Muscle layer of colon (tissue), 2 donors: ENCODE results near the gene ZNF581.

Experiments
- H3K27ac ChIP-seq: one replicate; pipeline ENCODE4 v1.7.0; 2013; ENCODE audit warnings: low read depth, mild to moderate bottlenecking, low read length, moderate library complexity
- H3K27me3 ChIP-seq, 2 donors: one replicate each; pipeline ENCODE4 v1.7.0; 2013; ENCODE audit warnings: low read length in 2 of 2, mild to moderate bottlenecking in 2 of 2; ENCODE audit not compliant: insufficient read depth in 2 of 2, control insufficient read depth in 1 of 2
- H3K36me3 ChIP-seq: one replicate; pipeline ENCODE4 v1.7.0; 2013; ENCODE audit warnings: mild to moderate bottlenecking, low read length; ENCODE audit not compliant: insufficient read depth
- H3K4me1 ChIP-seq: one replicate; pipeline ENCODE4 v1.7.0; 2013; ENCODE audit warnings: mild to moderate bottlenecking, low read length; ENCODE audit not compliant: insufficient read depth
- H3K4me3 ChIP-seq, 2 donors: one replicate each; pipeline ENCODE4 v1.7.0; 2013; ENCODE audit warnings: low read length in 2 of 2, low read depth in 1 of 2, mild to moderate bottlenecking in 1 of 2, moderate library complexity in 1 of 2
- H3K9ac ChIP-seq: one replicate; pipeline ENCODE4 v1.7.0; 2013; ENCODE audit warnings: low read length
- H3K9me3 ChIP-seq: one replicate; pipeline ENCODE4 v1.7.0; 2013; ENCODE audit warnings: mild to moderate bottlenecking, low read length
- donor health status: abdominal sarcoma.
- donor health status: Adenocarcinoma of cecum.

The ZNF581 gene

GRCh38 chr19:55663846-55664536, 20.5 kb downstream of the ZNF581 start:
- peaks cover 90% of the 10 kb centered on the region for H3K36me3 ChIP-seq
- no peaks in the 10 kb centered on the region for H3K27me3 ChIP-seq

GRCh38 chr19:55666343-55667005, 23.0 kb downstream of the ZNF581 start:
- H3K4me1 ChIP-seq, result no peaks in the 10 kb centered on the region
- H3K27me3 ChIP-seq, result no peaks in the 10 kb centered on the region
- no peak overlapping the region for H3K27ac ChIP-seq
- H3K9me3 ChIP-seq, result no peaks in the 10 kb centered on the region
- no peak overlapping the region for H3K4me3 ChIP-seq
- no peak overlapping the region for H3K9ac ChIP-seq
- peaks cover 90% of the 10 kb centered on the region for H3K36me3 ChIP-seq

More at GRCh38 chr19:55663846-55664536, 20.5 kb downstream of the ZNF581 start:
- H3K9ac ChIP-seq, result no peak overlapping the region
- peaks cover under 1% of the 10 kb centered on the region for H3K4me1 ChIP-seq
- H3K4me3 ChIP-seq, result no peak overlapping the region
- no peaks in the 10 kb centered on the region for H3K9me3 ChIP-seq
- H3K27ac ChIP-seq, result no peak overlapping the region

- H3K27me3 ChIP-seq, result no peaks in the 10 kb centered on the region
- no peaks in the 10 kb centered on the region for H3K9me3 ChIP-seq
- H3K4me3 ChIP-seq, result no peak overlapping the region
- H3K36me3 ChIP-seq, result peaks cover 84% of the 10 kb centered on the region
- no peak overlapping the region for H3K27ac ChIP-seq
- H3K4me1 ChIP-seq, result no peaks in the 10 kb centered on the region
- no peak overlapping the region for H3K9ac ChIP-seq
Observed at GRCh38 chr19:55667006-55667381, 23.5 kb downstream of the ZNF581 start.

GRCh38 chr19:55667511-55667910, 24.1 kb downstream of the ZNF581 start:
- no peak overlapping the region for H3K27ac ChIP-seq
- peaks cover 84% of the 10 kb centered on the region for H3K36me3 ChIP-seq
- no peaks in the 10 kb centered on the region for H3K4me1 ChIP-seq
- H3K9me3 ChIP-seq, result no peaks in the 10 kb centered on the region
- no peak overlapping the region for H3K9ac ChIP-seq
- H3K4me3 ChIP-seq, result no peak overlapping the region
- no peaks in the 10 kb centered on the region for H3K27me3 ChIP-seq

GRCh38 chr19:55667958-55668357, 24.5 kb downstream of the ZNF581 start:
- Histone ChIP-seq H3K27ac (no peak overlapping the region), H3K4me1 (no peaks in the 10 kb centered on the region), H3K9me3 (no peaks in the 10 kb centered on the region), H3K27me3 (no peaks in the 10 kb centered on the region), H3K9ac (no peak overlapping the region), H3K36me3 (peaks cover 81% of the 10 kb centered on the region), H3K4me3 (no peak overlapping the region)

DNA sequence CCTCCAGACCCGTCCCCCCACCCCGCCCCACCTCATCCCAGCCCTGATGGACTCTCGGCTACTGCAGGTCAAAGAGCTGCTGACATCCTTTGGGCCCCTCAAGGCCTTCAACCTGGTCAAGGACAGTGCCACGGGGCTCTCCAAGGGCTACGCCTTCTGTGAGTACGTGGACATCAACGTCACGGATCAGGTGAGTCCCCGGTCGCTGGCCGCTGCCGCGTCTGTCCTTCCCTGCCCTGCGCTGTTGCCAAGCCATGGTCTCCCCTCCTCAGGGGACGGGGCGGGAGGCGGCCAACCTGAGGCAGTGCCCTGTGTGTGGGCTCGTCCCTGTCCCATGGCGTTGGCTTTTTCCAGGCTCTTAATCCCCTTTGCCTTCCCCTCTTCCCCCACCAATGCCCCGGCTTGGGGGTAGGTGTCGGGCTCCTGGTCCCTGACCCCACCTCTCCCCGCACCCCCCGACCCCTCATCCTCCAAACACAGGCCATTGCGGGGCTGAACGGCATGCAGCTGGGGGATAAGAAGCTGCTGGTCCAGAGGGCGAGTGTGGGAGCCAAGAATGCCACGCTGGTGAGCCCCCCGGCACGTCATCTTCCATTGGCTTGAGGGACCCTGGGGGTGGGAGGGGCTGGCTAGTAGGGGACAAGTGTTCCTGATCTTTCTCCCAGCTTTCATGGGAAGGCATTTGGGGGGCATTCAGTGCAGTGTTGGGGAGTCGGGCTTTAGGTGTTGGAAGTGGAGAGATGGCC, 25.3 kb downstream of the ZNF581 start:
- no peaks in the 10 kb centered on the region for H3K4me1 ChIP-seq
- no peak overlapping the region for H3K27ac ChIP-seq

GRCh38 chr19:55669418-55670279, 26.2 kb downstream of the ZNF581 start:
- H3K9ac ChIP-seq, result no peak overlapping the region
- no peak overlapping the region for H3K27ac ChIP-seq
- H3K27me3 ChIP-seq, result no peaks in the 10 kb centered on the region
- no peaks in the 10 kb centered on the region for H3K9me3 ChIP-seq
- H3K4me1 ChIP-seq, result peaks cover 3% of the 10 kb centered on the region
- no peak overlapping the region for H3K4me3 ChIP-seq
- H3K36me3 ChIP-seq, result peaks cover 64% of the 10 kb centered on the region

More for the DNA sequence above, 25.3 kb downstream of the ZNF581 start:
- Histone ChIP-seq H3K9ac (no peak overlapping the region), H3K4me3 (no peak overlapping the region), H3K9me3 (no peaks in the 10 kb centered on the region), H3K36me3 (peaks cover 73% of the 10 kb centered on the region), H3K27me3 (no peaks in the 10 kb centered on the region)

DNA sequence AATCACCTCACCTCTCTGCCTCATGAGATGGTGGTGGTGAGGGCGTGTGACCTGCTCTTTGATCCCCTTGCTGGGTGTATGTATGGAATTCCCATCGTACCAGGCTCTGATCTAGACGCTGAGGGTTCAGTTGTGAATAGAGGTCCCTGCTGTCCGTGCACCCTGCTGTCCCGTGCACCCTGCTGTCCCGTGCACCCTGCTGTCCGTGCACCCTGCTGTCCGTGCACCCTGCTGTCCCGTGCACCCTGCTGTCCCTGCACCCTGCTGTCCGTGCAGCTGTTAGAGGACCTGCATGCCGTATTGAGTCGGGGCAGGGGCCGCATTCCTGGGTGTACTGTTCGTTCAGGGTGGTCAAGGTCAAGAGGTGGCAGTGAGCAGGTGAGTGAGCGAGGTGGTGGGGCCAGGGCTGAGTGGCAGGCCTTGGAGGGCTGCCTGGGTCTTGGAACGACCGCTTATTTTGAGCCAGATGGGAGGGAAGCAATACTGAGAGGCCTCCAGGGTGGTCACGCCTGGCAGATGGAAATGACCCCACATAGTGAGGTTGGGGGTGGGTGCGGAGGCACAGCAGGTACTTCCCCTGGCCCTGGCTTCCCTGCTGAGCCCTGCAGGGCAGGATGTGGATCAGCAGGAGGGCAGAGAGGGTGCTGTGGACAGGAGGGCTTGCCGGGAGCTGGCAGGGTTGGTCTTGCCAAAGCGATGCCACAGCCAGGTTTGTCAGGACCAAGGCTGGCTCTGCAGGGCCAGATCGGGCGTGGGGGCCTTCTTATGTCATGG, 27.0 kb downstream of the ZNF581 start:
- Histone ChIP-seq H3K27me3 (no peaks in the 10 kb centered on the region), H3K27ac (no peak overlapping the region), H3K4me3 (no peak overlapping the region), H3K4me1 (peaks cover 3% of the 10 kb centered on the region), H3K9me3 (no peaks in the 10 kb centered on the region), H3K9ac (no peak overlapping the region), H3K36me3 (peaks cover 61% of the 10 kb centered on the region)

GRCh38 chr19:55671054-55671378, 27.6 kb downstream of the ZNF581 start:
- Histone ChIP-seq H3K27me3 (no peaks in the 10 kb centered on the region), H3K9ac (no peak overlapping the region), H3K27ac (no peak overlapping the region), H3K9me3 (no peaks in the 10 kb centered on the region), H3K4me3 (no peak overlapping the region), H3K4me1 (peaks cover 8% of the 10 kb centered on the region), H3K36me3 (peaks cover 55% of the 10 kb centered on the region)

- no peaks in the 10 kb centered on the region for H3K27me3 ChIP-seq
- H3K9me3 ChIP-seq, result no peaks in the 10 kb centered on the region
- H3K4me3 ChIP-seq, result no peak overlapping the region
- no peak overlapping the region for H3K27ac ChIP-seq
- H3K9ac ChIP-seq, result no peak overlapping the region
- H3K36me3 ChIP-seq, result peaks cover 46% of the 10 kb centered on the region
- peaks cover 22% of the 10 kb centered on the region for H3K4me1 ChIP-seq
Observed at GRCh38 chr19:55672418-55672817, 29.0 kb downstream of the ZNF581 start.
